ENCODE results near the gene SPOUT1.

Gene SPOUT1

GRCh38 chr9:128836509-128837145 is 7.0 kb upstream of the SPOUT1 start:
- DNase-seq = no peak

GRCh38 chr9:128835246-128836210 is 5.9 kb upstream of the SPOUT1 start:
- no peak for DNase-seq

- DNase-seq = no peak
These were observed 4.1 kb upstream of the SPOUT1 start for GRCh38 chr9:128833696-128834095.

- no peak for DNase-seq
These were observed 708 bp downstream of the SPOUT1 start for GRCh38 chr9:128828719-128829452.

GRCh38 chr9:128828267-128828666 is 1.3 kb downstream of the SPOUT1 start:
- no peak for DNase-seq

GRCh38 chr9:128825923-128826700 is 3.5 kb downstream of the SPOUT1 start:
- no peak for DNase-seq

GRCh38 chr9:128824911-128825310 is 4.7 kb downstream of the SPOUT1 start:
- no peak for DNase-seq

GRCh38 chr9:128823903-128824406 is 5.6 kb downstream of the SPOUT1 start:
- DNase-seq = no peak

- no peak for DNase-seq
These were observed 6.2 kb downstream of the SPOUT1 start for GRCh38 chr9:128823362-128823902.

GRCh38 chr9:128822407-128823042 is 7.1 kb downstream of the SPOUT1 start:
- DNase-seq = no peak

- no peak for DNase-seq
These were observed 7.8 kb downstream of the SPOUT1 start for GRCh38 chr9:128821584-128822406.

GRCh38 chr9:128820665-128821583 is 8.7 kb downstream of the SPOUT1 start:
- no peak for DNase-seq

- DNase-seq = no peak
These were observed 9.6 kb downstream of the SPOUT1 start for GRCh38 chr9:128819716-128820664.

GRCh38 chr9:128818839-128819715 is 10.5 kb downstream of the SPOUT1 start:
- no peak for DNase-seq

GRCh38 chr9:128818099-128818838 is 11.3 kb downstream of the SPOUT1 start, which contains the start of gene ENDOG:
Gene ENDOG (plus strand): TSS chr9:128818500. CDS start chr9:128818685, 185 bp downstream.
- peak; percentile 98 for DNase-seq

GRCh38 chr9:128810873-128811272 is 18.7 kb downstream of the SPOUT1 start:
- DNase-seq = no peak
